GM21576 (cell line): ENCODE measurements around the gene P2RX6.
"Not testable (repeated sequence)": the region's sequence is repeated elsewhere in the genome, so short reads cannot be mapped to it uniquely, and the experiment has no call there.

ENCODE experiments used
- ATAC-seq: cut with Tn5 transposase; IDR thresholded peaks from one replicate; pipeline ENCODE4 v1.9.1; 2021; ENCODE audit warnings: mild to moderate bottlenecking, moderate library complexity; ENCODE audit not compliant: unreplicated experiment

P2RX6 gene

DNA sequence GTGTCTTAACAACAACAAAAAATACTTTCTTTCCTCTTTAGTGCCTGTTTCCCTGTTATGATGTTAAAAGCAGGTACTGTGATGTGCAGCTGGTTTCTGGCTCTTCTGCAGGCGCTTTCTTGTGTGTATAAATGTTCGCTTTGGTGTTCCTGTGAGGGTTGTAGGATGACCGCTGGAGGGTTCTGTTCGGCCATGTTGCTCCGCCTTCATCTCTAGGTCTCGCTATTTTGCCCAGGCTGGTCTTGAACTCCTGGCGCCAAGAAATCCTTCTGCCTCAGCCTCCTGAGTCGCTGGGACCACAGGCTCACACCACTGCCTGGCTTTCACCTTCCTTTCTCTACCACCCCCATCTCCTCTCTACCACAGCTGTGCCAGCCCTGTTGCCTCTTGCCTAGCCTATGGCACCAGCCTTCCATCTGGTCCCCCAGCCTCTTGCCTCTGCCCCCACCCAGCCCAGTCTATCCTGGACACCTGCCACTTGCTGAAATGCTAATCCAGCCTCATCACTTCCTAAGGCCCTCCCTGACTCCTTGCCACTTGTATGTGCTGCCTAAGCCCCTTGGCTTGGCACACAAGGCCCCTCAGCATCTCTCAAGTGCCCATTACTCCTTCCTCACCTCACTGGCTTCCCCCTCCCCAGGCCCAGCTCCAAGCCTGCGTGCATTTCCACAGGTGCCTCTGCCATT lies 36.3 kb downstream of the P2RX6 start:
- ATAC-seq: no peak

DNA sequence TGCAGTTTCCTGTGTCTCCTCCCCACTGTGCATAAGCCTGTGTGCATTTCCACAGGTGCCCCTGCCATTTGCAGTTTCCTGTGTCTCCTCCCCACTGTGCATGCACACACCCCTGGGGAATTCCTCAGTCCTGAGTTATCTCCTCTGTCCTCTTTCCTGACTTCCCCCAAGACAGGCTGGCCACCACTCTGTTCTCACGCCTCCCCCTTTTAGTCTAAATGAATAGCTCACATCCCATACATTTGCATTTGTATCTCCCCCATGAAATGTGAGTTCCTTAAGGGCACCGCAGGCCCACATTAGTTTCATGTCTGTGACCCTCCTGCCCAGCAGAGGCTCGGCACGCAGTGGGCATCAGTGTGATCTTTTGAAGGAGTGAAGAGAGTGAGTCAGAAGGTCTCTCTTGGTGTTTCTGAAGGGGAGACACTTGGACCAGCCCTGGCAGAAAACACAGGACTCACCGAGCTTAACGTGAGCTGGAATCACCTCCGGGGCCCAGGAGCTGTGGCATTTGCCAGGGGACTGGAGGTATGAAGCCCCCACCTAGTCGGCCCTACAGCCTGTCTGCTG lies 37.0 kb downstream of the P2RX6 start:
- no peak for ATAC-seq

DNA sequence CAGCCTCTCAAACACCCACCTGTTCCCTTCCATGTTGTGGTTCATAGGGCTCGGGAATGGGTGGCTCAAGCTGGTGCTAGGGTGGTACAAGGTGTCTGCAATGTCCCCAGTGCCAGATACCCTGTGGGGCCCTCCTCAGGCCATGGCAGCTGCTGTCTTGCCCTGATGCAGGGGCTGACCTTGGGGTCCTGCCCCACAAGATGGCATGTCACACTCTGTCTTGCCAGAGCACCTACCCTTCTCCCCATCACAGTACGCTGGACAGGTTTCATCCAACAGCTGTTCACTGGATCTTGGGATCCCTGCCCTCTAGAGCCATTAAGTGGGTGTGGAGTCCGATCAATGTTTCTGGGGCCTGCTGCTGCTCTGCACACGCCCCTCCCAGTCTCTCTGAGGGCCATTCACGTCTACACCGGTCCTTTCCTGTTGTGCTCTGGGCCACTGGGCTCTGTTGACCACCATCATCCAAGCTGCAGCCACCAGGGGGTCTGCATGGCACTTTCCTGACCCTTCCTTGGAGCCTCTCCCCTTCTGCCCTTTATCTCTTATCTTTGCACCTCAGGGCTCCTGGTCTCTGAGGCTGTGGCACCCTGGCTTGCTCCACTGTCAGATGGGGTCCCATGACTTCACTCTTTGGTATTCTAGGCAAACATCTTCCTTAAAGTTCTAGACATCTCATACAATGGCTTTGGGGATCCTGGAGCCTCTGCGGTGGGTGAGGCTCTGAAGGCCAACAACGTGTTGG lies 37.9 kb downstream of the P2RX6 start:
- no peak for ATAC-seq

DNA sequence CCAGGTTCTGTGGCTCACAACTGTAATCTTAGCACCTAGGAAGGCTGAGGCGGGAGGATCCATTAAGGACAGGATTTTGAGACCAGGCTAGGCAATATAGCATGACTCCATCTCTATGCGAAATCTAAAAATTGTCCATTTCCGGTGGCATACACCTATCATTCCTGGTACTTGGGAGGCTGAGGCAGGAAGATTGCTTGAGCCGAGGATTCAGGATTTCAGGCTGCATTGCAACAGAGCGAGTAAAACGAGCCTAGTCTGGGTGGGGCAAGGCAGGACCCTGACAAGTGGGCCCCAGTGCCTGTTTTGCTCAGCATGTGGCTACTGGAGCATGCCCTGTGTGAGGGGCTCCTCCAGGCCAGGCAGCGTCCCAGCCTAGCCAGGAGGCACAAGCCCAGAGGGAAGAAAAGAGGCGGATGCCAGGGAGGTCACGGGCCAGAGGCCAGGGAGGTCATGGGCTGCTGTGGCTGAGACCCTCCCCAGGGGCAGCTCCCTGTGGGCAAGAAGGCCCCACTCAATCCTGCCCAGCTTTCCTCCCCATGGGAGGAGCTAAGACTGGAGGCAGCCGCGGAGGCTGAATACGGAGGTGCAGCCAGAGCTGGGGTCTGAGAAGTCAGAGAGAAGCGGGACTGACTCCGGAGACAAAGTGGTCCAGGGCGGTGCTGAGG lies 39.2 kb downstream of the P2RX6 start:
- ATAC-seq: no peak

DNA sequence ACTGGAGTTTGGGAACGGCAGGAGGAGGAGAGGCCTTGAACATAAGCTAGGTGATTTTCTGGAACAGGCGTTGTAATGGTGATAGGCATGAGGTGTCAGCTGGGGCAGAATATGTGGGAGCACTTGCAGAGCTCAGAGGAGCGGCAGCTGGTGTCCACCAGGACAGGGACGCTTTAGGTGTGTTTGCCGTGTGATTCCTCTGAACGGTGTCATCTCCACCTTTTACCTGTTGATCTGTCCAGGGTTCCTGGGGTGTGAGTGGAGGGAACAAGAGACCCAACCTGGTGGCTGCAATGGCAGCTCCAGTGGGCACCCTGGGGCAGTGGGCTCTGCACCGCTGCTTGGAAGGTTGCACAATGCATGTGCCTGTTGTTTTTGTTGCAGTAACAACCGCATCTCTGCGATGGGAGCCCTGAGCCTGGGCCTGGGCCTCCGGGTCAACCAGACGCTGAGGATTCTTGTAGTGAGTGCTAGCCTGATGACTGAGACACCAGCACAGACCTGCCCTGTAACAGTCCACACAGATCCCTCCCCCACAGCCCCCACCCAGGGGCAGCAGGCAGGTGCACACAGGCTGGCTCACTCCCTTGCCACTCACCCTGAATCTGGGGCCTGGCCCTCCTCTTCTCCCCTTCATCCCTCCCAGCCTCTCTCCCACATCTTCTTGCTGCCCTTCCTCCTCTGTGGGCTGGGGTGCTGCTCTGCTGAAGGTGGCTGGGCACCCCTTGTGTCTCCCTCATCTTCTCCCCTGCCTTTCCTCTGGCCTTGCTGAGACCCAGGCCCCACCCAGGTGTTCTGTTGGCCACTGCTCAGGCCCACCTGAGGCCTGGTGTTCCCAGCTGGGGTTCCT lies 40.0 kb downstream of the P2RX6 start:
- no peak for ATAC-seq

DNA sequence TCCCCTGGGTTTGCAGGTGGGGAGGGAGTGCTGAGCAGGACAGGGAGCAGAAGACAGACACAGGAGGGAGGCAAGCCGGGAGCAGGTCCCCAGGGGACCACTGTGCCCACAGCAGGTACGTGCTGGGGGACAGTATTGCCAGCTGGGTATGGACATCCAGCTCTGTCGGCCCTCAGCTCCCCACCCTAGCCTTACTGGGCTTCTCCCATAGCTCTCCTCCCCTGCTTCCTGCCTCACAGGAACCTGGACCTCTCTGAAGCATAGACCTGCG lies 40.5 kb downstream of the P2RX6 start:
- no peak for ATAC-seq

DNA sequence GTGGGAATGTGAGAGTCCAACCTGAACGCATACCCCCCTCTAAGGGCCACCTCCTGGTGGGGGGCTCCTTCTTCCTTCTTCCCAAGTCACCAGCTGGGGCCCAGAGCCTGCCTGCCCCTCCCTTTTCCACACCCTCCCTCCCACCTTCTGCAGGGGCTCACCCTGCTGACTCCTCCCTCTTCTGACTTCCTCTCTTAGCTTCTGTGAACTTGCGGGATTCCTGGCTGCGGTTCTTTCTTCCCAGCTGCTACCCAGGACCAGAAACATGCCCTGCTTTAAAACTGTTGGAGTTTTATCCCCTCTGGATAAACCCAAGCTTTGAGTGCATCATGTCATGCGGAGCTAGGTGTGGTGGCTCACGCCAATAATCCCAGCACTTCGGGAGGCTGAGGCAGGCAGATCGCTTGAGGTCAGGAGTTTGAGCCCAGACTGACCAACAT lies 40.9 kb downstream of the P2RX6 start:
- no peak for ATAC-seq

DNA sequence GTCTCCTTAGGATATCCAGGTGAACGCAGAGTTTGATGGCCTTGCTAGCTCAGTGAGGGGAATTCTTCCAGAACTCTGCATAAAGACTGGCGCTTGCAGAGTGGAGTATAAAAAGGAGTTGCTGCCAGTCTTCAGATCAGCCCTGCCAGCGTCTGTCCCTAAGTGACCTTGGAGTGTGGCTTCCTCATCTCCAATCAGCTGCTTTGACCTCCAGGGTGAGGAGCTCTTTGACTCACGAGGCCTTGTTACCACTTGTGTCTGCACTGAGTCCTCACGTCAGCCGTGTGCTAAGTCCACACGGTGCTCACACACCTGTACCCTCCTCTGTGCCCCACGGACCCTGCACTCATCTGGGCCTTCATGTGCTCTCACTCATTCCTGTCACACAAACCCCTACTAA lies 45.4 kb downstream of the P2RX6 start:
- not testable (repeated sequence) for ATAC-seq

DNA sequence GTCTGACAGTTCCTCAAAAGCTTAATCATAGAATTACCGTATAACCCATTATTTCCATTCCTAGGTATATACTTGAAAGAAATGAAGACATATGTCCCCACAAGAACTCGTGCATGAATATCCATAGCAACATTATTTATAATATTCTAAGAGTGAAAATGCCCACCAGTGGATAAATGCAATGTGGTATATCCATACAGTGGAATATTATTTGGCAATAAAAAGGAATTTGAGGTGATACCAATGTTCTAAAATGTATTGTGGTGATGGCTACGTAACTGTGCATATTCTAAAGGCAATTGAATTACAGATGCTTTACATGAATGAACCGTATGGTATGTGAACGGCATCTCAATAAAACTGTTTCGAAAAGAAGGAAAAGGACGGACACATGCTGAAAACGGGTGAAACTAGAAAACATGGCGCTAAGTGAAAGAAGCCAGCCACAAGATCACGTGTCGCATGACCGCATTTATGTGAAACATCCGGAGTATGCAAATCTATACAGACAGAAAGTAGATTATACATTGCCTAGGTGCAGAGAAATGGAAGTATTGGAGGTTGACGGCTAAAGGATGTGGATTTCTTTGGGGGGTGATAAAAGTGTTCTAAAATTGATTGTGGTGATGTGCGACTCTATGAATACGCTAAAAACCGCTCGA lies 46.8 kb downstream of the P2RX6 start:
- not testable (repeated sequence) for ATAC-seq

DNA sequence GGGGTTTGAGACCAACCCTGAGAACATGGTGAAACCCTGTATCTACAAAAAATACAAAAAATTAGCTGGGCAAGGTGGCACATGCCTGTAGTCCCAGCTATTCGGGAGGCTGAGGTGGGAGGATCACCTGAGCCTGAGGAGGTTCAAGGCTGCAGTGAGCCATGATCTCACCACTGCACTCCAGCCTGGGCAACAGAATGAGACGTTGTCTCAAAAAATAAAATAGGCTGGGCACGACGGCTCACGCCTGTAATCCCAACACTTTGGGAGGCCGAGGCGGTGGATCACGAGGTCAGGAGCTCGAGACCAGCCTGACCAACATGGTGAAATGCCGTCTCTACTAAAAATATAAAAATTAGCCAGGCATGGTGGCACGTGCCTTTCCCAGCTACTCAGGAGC lies 49.5 kb downstream of the P2RX6 start:
- not testable (repeated sequence) for ATAC-seq

DNA sequence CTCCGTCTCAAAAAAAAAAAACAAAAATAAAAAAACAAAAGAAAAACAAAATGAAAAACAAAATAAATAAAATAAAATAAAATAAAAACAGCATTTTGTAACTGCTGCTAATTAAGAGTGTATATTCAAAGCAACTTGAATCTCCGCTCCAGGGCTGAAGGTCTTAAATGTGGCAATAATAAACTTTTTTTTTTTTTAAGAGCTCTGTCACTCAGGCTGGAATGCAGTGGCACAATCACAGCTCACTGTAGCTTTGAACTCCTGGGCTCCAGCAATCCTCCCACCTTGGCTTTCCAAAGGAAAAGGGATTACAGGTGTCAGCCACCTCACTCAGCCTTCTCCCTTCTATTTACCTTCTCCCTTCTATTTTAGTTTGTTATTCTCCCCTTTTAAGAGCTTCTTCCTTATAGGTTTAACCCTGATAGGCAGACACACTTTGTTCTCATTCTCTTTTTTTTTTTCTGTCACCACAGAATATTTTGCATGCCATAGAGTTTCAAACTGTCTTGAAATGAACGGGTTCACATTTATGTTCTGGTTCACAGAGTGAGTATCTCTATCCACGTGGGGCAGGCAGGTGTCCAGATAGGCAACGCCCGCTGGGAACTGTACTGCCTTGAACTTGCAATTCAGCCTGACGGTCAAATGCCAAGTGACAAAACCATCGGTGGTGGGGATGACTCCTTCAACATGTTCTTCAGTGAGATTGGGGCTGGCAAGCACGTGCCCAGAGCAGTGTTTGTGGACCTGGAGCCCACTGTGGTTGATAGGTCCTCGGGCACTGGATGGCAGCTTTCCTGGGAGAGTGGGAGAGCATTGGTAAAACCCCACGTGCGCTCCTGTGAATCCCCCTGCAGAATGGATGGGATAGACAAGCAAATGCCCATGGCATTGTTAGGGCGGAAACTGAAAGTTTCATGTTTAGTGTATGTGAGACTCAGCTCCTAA lies 50.2 kb downstream of the P2RX6 start:
- ATAC-seq: no peak

DNA sequence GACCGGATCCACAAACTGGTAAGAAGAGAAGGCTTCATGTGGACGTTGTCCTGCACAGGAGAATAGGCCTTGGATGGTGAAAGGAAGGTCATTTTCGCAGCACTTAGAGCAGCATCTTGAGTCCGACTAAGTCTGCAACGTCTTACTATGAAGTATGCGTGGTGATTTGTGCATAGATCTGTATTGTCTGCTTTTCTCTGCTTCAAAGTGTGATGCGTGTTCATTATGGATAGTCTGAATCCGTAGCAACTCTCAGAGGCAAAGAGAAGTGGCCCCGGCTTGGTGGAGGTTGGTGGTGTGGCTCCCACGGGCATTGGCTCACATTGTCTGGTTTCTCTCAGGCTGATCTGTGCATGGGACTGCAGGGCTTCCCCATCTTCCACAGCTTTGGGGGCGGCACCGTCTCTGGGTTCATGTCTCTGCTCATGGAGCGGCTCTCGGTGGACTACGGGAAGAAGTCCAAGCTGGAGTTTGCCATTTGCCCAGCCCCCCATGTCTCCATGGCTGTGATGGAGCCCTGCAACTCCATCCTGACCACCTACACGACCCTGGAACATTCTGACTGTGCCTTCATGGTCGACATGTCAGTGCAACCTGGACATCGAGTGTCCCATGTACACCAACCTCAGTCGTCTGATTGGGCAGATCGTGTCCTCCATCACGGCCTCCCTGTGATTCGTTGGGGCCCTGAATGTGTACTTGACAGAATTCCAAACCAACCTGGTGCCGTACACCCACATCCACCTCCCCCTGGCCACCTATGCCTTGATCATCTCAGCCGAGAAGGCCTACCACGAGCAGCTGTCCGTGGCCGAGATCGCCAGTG lies 52.3 kb downstream of the P2RX6 start:
- ATAC-seq: no peak

DNA sequence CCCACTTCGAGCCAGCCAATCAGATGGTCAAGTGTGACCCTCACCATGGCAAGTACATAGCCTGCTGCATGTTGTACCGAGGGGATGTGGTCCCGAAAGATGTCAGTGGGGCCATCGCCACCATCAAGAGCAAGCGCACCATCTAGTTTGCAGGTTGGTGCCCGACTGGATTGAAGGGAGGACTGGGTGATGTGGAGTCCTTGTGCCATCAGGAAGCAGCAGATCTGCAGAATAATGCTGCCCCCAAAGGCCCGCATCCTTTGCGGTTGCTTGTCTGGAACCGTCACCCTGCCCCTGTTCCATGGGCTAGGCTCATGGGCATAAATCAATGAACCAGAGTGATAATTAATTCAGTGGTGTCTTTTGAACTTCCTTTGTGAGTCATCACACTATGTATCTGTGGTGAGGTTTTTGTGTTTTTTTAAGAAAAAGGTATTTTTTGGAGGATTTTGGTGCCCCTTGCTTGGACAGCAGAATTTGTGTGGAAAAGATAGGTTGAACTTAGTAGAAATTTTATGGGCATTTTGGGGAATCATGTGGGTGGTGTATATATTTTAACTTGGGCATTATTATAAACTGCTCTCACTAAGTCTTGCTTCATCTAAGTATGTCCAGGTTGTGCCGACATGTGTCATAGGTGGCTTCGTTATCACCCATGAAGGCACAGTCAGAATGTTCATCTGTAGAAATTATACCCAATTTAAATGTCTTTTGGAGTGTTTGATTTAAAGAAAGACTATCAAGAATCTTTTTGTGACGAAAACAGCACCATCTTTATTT lies 53.1 kb downstream of the P2RX6 start:
- ATAC-seq: no peak

DNA sequence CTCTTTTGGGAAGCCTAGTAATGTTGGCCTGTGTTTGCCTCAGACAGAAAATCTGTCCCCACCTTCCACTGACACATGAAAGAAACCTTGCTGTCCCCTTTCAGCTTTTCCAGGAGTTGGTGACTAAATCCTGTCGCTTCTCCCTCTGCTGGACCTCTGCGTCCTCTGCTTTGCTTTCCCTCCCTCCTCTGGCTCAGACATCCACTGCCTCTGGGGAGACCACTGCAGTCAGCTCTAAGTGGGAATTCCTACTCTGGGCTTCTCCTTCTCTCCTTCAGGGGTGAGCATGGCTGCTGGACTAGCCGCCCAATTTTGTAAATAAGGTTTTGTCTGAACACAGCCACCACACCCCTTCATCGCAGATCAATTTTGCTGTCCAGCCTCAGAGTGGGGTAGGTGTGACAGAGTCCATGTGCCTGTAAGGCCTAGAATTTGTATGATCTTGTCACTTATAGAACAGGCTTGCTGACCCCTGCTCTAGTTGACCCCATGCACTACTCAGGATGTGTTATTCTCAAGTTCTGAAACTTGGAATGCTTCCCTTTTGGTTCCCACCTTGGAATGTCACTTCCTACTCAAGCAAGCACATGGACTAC lies 53.8 kb downstream of the P2RX6 start:
- no peak for ATAC-seq

DNA sequence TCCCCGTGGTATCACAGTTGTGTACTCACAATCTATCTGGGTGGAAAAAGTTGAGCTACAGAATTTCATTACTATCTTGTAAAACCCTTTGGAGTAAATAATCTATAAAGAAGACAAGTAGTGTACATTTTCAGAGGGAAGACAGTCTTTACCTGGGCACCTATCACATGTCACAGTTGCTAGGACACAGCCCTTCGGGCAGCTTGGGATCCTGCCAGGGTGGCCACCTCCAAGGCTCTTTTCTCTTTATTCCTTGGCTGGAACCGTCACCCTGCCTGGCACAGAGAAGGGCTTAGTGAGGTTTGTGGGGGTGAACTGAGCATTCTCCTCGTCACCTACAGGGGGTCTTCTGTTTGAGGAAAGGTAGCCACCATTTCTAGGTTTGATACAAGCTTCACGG lies 54.4 kb downstream of the P2RX6 start:
- ATAC-seq: no peak

DNA sequence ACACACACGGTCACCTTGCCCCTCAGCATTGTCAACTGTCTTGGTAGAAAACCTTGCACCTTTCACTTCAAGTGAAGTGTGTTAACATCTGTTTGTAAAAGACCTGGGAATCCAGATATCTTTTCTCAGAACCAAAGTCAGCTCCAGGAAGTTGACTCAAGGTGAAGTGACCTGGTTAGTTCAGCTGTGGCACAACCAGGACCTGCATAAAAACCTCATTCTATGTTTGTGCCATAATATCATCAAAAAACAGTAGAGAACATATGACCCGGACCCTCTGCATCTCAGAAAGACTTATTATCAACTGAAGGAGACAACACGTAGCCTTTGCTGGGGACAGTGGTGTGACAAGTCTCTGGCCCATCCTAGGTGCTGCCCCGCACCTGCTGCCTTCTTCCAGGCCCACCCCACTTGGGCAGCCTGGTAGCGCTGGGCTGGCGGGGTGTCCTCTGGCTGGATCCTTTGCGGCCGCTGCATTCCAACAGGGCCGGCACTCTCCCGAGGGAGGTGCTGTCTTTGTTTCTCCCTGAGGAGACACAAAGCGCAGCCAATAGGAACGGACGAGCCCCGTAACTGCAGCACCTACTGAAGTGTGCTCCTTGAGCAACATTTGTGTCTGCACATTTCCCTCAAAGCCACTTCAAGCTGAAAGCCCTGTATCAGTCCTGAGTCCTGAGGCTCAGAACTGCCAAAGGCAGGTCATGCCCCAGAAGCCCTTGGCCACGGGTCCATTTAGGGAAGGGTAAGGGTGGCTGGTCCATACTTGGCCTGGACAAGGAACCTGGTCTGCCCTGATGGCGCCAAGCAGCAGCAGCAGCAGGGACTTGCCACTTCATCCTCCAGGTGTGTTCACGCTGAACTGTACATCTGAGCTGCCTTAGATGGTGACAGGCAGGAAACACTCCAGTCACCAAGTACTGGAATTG lies 56.0 kb downstream of the P2RX6 start:
- no peak for ATAC-seq
